Hepatocyte (in vitro differentiated cells): ENCODE results near the gene RASGRF1. TPM values are rescaled to one million over a fixed set of nuclear protein-coding genes. Genes with fewer than 3 reads are reported as not detected.

Experiments used
- DNase-seq: peaks from one replicate; pipeline ENCODE4 v3.0.0-alpha.2; 2016; ENCODE audit warnings: low spot score
- H2AFZ ChIP-seq: fragments of 200-600 bp; sonication (generic); 2 replicates; pipeline ENCODE4 v1.6.0; 2016; ENCODE audit warnings: antibody characterized with exemption, mild to moderate bottlenecking
- H3K27ac ChIP-seq: fragments of 200-600 bp; sonication (generic); 2 replicates; pipeline ENCODE4 v1.5.1; 2016; ENCODE audit warnings: mild to moderate bottlenecking
- H3K27me3 ChIP-seq: fragments of 200-600 bp; sonication (generic); 2 replicates; pipeline ENCODE4 v1.6.1; 2016
- H3K36me3 ChIP-seq: fragments of 200-600 bp; sonication (generic); replicated peaks from 2 replicates; pipeline ENCODE4 v1.5.1; 2016; ENCODE audit warnings: low read depth; ENCODE audit not compliant: insufficient read depth
- H3K4me1 ChIP-seq: fragments of 200-600 bp; sonication (generic); 2 replicates; pipeline ENCODE4 v1.5.1; 2016; ENCODE audit warnings: mild to moderate bottlenecking, moderate library complexity; ENCODE audit not compliant: insufficient read depth
- H3K4me2 ChIP-seq: fragments of 200-600 bp; sonication (generic); 2 replicates; pipeline ENCODE4 v1.6.0; 2016
- H3K4me3 ChIP-seq: fragments of 200-600 bp; sonication (generic); 2 replicates; pipeline ENCODE4 v1.5.1; 2016; ENCODE audit warnings: mild to moderate bottlenecking
- H3K79me2 ChIP-seq: fragments of 200-600 bp; sonication (generic); 2 replicates; pipeline ENCODE4 v1.6.0; 2017; ENCODE audit warnings: mild to moderate bottlenecking
- H3K9me2 ChIP-seq: fragments of 200-600 bp; sonication (generic); replicated peaks from 2 replicates; pipeline ENCODE4 v1.6.0; 2017; ENCODE audit warnings: mild to moderate bottlenecking; ENCODE audit not compliant: insufficient read depth
- H3K9me3 ChIP-seq: fragments of 200-600 bp; sonication (generic); 2 replicates; pipeline ENCODE4 v1.5.1; 2016; ENCODE audit warnings: low read depth, mild to moderate bottlenecking
- H4K20me1 ChIP-seq: fragments of 200-600 bp; sonication (generic); 2 replicates; pipeline ENCODE4 v1.6.0; 2016; ENCODE audit warnings: mild to moderate bottlenecking; ENCODE audit not compliant: insufficient read depth, poor library complexity, severe bottlenecking
- CTCF ChIP-seq: fragments of 200-600 bp; sonication (generic); IDR thresholded peaks from 2 replicates; pipeline ENCODE4 v1.5.1; 2016; ENCODE audit warnings: antibody characterized with exemption, mild to moderate bottlenecking; ENCODE audit not compliant: poor library complexity
- EZH2 ChIP-seq: fragments of 200-600 bp; sonication (generic); IDR thresholded peaks from 2 replicates; pipeline ENCODE4 v1.6.1; 2016; ENCODE audit warnings: antibody characterized with exemption, mild to moderate bottlenecking, borderline replicate concordance
- EZH2phosphoT487 ChIP-seq: fragments of 200-600 bp; sonication (generic); IDR thresholded peaks from one replicate; pipeline ENCODE4 v1.6.1; 2018; ENCODE audit warnings: antibody characterized with exemption, mild to moderate bottlenecking, low read depth, moderate library complexity; ENCODE audit not compliant: unreplicated experiment, severe bottlenecking
- WGBS: methylation state at CpG from one replicate; pipeline ENCODE4 v1.1.6; 2016; ENCODE audit warnings: low lambda C conversion rate; ENCODE audit errors: missing lambda C conversion rate; 5-methylcytosine and 5-hydroxymethylcytosine counted together
- polyA plus RNA-seq: library from polyadenylated mRNA; unstranded; fragments of >200 nt; fragmentation: Nextera tagmentation; extraction: Ambion mirVana; gene quantifications from 2 replicates; pipeline ENCODE4 v1.2.1, GENCODE V29; 2016
- total RNA-seq: library from RNA; depleted of rRNA; stranded (reverse); fragments of >200 nt; gene quantifications from 2 replicates; pipeline ENCODE4 v1.2.3, GENCODE V29; 2014

Gene RASGRF1
- total and polyA plus RNA-seq, 2 experiments from 2014 or later: 0.52 to 1.5 TPM

- peak overlapping the region; percentile 2 for H3K27ac ChIP-seq
Measured at GRCh38 chr15:78916088-78916487, 174.5 kb downstream of the RASGRF1 start.

DNA sequence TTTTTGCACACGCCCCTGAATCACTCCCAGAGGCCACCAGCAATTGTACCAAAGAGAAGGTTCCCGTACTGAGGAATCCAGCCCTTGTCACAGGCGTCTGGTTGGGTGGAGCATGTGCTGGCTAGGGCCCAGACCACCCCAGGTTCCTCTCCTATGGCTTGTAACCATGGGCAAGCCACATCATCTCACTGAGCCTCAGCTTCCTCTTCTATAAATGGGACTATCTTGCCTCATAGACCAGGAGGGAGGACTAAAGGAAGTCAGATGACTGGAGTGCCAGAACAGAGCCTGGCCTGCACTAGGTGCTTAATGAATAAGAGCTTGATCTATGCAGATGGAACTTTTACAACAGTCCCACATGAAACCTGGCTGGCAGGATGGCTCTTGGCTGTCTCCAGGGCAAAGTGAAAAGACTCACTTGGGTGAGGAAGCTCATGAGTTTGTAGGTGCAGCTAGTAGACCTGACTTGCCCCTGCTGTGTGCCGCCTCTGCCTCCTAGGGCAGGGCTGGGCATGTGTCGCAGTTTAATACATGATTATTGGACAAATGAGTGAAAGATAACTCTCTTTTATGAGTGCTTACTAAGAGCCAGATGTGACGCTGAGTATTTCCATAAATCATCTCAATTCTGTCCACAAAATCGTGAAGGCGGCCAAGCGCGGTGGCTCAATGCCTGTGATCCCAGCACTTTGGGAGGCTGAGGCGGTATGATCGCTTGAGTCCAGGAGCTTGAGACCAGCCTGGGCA lies 175.1 kb downstream of the RASGRF1 start:
- Histone ChIP-seq H3K4me1 (peaks cover 6% of the 10 kb centered on the region), H3K79me2 (peaks cover 23% of the 10 kb centered on the region), H4K20me1 (peaks cover 3% of the 10 kb centered on the region), H3K4me2 (no peak overlapping the region), H3K4me3 (no peak overlapping the region), H3K9me3 (no peaks in the 10 kb centered on the region), H3K27me3 (no peaks in the 10 kb centered on the region), H3K36me3 (no peaks in the 10 kb centered on the region), H3K27ac (peak overlapping the region; percentile 2), H2AFZ (no peak overlapping the region), H3K9me2 (no peaks in the 10 kb centered on the region)
- no peak for DNase-seq
- WGBS: 91% methylated on average over 12 of the region's 12 CpGs
- TF ChIP-seq CTCF: no peak
- no peak for TF ChIP-seq EZH2
- TF ChIP-seq EZH2phosphoT487: no peak

More at GRCh38 chr15:78916088-78916487, 174.5 kb downstream of the RASGRF1 start:
- WGBS: 86% methylated on average over 4 of the region's 4 CpGs
- no peak for DNase-seq
- Histone ChIP-seq H2AFZ (no peak overlapping the region), H3K79me2 (peaks cover 17% of the 10 kb centered on the region), H3K9me2 (no peaks in the 10 kb centered on the region), H3K4me3 (no peak overlapping the region), H3K4me2 (no peak overlapping the region), H4K20me1 (no peaks in the 10 kb centered on the region), H3K9me3 (no peaks in the 10 kb centered on the region), H3K36me3 (no peaks in the 10 kb centered on the region), H3K27me3 (no peaks in the 10 kb centered on the region), H3K4me1 (peaks cover 6% of the 10 kb centered on the region)
- TF ChIP-seq EZH2: no peak
- TF ChIP-seq EZH2phosphoT487: no peak
- no peak for TF ChIP-seq CTCF

DNA sequence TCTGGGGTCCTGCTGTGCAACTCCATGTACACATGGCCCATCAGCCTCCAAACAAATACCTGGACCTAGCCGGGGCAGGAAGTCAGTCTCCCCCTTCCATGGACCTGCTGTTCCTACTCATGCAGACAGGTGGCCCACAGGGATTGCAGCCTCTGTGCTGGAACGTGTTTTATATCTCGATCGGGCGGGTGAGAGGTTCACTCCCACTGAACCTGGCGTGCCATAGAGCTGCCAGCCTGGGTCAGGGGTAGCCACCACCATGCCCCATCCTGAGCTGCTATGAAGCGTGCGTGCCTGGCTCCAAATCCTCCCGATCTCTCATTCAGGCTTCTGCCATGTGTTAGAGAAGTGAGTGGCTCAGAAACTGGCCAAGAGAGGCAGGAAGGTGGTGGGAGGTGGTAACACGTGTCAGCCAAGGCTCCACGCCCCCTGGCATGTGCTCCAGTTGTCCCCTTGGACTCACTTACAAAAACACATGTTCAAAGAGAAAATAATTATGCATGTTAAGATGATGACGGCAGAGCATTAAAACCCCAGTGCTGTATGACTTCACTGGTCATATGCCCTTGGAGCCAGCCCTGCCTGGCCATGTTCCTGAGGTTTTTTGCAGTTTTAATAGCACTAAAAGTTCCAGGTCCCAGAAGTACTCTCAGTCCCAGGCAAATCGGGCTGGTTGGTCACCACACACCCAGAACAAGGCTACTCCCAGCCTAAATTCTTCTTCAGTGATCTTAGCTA lies 176.4 kb downstream of the RASGRF1 start:
- no peak for TF ChIP-seq EZH2phosphoT487
- TF ChIP-seq CTCF: peak; percentile 31
- TF ChIP-seq EZH2: no peak
- Histone ChIP-seq H3K4me1 (peaks cover 6% of the 10 kb centered on the region), H3K79me2 (peaks cover 33% of the 10 kb centered on the region), H3K9me3 (no peaks in the 10 kb centered on the region), H3K27ac (no peak overlapping the region), H4K20me1 (peaks cover 12% of the 10 kb centered on the region), H3K4me3 (no peak overlapping the region), H2AFZ (no peak overlapping the region), H3K9me2 (no peaks in the 10 kb centered on the region), H3K27me3 (no peaks in the 10 kb centered on the region), H3K36me3 (no peaks in the 10 kb centered on the region), H3K4me2 (no peak overlapping the region)
- DNase-seq: no peak
- WGBS: 90% methylated on average over 13 of the region's 13 CpGs
